Activated CD4-positive, alpha-beta T cell treated with anti-CD3 and anti-CD28 coated beads for 48 hours (primary cell): ENCODE data around the gene SPACA6.

Experiments used
- DNase-seq: peaks from one replicate; pipeline ENCODE4 v3.0.0-alpha.2; 2020

SPACA6 gene

GRCh38 chr19:51689751-51690453 lies 3.2 kb upstream of the SPACA6 start:
- DNase-seq, result no peak

- peak; percentile 80 for DNase-seq
Measured at GRCh38 chr19:51690454-51691073, 2.6 kb upstream of the SPACA6 start.

- DNase-seq, result no peak
Measured at GRCh38 chr19:51691074-51691583, 2.0 kb upstream of the SPACA6 start.

GRCh38 chr19:51691584-51692428 lies 1.3 kb upstream of the SPACA6 start:
- no peak for DNase-seq

GRCh38 chr19:51692468-51692867 lies 662 bp upstream of the SPACA6 start:
- no peak for DNase-seq

- no peak for DNase-seq
Measured at GRCh38 chr19:51693819-51694218, 689 bp downstream of the SPACA6 start.

GRCh38 chr19:51694318-51695085 lies 1.4 kb downstream of the SPACA6 start:
- no peak for DNase-seq

GRCh38 chr19:51695088-51695487 lies 2.0 kb downstream of the SPACA6 start:
- DNase-seq, result no peak

- no peak for DNase-seq
Measured at GRCh38 chr19:51695702-51696315, 2.7 kb downstream of the SPACA6 start.

GRCh38 chr19:51696606-51697005 lies 3.5 kb downstream of the SPACA6 start:
- DNase-seq, result no peak

GRCh38 chr19:51697169-51697776 lies 4.1 kb downstream of the SPACA6 start:
- no peak for DNase-seq

- no peak for DNase-seq
Measured at GRCh38 chr19:51698296-51698695, 5.2 kb downstream of the SPACA6 start.

- no peak for DNase-seq
Measured at GRCh38 chr19:51699170-51699569, 6.0 kb downstream of the SPACA6 start.

GRCh38 chr19:51701468-51702100 lies 8.5 kb downstream of the SPACA6 start:
- no peak for DNase-seq

GRCh38 chr19:51702103-51702824 lies 9.1 kb downstream of the SPACA6 start:
- peak; percentile 79 for DNase-seq

GRCh38 chr19:51702825-51703574 lies 9.9 kb downstream of the SPACA6 start:
- no peak for DNase-seq

GRCh38 chr19:51703575-51704515 lies 10.7 kb downstream of the SPACA6 start:
- peak; percentile 97 for DNase-seq

- DNase-seq, result no peak
Measured at GRCh38 chr19:51704626-51705025, 11.5 kb downstream of the SPACA6 start.

GRCh38 chr19:51706296-51706695 lies 13.2 kb downstream of the SPACA6 start:
- DNase-seq, result no peak
